HG03280 (cell line): Measurements from ENCODE around the gene GPRASP1.
"Not testable (repeated sequence)": the region's sequence is repeated elsewhere in the genome, so short reads cannot be mapped to it uniquely, and the experiment has no call there.

Experiments
- ATAC-seq: cut with Tn5 transposase; IDR thresholded peaks from one replicate; pipeline ENCODE4 v1.9.1; 2021; ENCODE audit warnings: mild to moderate bottlenecking, moderate library complexity; ENCODE audit not compliant: unreplicated experiment

GPRASP1 gene, protein sequence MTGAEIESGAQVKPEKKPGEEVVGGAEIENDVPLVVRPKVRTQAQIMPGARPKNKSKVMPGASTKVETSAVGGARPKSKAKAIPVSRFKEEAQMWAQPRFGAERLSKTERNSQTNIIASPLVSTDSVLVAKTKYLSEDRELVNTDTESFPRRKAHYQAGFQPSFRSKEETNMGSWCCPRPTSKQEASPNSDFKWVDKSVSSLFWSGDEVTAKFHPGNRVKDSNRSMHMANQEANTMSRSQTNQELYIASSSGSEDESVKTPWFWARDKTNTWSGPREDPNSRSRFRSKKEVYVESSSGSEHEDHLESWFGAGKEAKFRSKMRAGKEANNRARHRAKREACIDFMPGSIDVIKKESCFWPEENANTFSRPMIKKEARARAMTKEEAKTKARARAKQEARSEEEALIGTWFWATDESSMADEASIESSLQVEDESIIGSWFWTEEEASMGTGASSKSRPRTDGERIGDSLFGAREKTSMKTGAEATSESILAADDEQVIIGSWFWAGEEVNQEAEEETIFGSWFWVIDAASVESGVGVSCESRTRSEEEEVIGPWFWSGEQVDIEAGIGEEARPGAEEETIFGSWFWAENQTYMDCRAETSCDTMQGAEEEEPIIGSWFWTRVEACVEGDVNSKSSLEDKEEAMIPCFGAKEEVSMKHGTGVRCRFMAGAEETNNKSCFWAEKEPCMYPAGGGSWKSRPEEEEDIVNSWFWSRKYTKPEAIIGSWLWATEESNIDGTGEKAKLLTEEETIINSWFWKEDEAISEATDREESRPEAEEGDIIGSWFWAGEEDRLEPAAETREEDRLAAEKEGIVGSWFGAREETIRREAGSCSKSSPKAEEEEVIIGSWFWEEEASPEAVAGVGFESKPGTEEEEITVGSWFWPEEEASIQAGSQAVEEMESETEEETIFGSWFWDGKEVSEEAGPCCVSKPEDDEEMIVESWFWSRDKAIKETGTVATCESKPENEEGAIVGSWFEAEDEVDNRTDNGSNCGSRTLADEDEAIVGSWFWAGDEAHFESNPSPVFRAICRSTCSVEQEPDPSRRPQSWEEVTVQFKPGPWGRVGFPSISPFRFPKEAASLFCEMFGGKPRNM (N-terminal part only)

DNA sequence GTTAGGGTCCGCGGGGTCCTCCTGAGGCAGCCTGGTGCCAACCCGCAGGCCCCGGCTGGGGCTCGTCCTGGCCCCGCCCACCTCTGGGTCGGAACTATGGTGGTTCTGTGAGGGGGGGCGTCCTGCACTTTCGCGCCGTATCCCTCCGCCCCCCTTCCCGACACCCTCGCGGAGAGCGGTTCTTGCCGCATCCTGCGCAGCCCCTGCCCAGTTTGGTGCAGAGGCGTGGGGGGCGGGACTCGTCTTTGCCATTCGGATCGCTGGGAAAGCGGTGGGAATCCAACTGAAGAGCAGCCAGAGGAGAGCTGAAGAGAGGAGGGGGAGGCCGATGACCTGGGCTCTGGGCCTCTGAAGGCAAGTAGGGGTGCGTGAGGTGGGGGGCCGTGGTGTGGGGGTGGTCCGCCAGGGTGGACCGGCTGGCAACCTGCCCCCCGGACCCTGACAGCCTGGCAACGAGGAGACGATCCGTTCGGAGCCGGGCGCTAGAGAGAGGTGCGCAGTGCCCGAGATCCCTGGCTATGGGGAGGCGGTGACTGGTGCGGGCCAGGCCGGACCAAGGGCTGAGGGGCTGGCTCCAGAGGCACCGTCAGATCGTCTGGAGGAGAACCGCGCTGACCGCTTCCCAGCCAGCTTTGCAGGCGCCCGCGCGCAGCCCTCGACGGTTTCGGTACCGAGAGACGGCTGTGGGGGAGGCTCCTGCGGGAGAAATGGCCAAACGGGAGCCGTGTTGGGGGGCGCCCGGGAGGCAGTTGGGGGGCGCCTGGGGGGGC, at the start of gene GPRASP1:
GPRASP1 (plus strand) TSS at position 242 of the 770 bp plus-strand sequence. CDS start 2,431 bp downstream, outside the sequence.
- ATAC-seq, result no peak

DNA sequence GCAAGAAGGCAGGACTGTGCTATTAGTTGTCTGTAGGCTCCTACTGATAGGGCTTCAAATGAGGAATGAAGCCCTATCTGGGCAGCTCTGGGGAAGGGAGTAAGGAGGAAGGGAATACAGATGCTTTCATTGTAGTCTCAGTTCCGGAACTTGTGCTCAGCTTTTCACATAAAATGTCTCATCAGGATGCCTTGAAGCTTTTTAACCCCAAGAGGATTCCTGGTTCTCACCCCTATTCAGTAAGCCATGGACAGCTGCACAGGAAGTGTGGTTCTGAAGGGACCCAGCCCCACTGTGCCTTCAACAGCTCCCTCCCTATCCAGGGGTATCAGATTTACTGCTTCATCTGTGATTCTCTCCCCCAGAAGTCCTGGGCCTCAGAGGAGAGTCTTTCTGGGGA, 47.0 kb upstream of the GPRASP1 start:
- no peak for ATAC-seq

DNA sequence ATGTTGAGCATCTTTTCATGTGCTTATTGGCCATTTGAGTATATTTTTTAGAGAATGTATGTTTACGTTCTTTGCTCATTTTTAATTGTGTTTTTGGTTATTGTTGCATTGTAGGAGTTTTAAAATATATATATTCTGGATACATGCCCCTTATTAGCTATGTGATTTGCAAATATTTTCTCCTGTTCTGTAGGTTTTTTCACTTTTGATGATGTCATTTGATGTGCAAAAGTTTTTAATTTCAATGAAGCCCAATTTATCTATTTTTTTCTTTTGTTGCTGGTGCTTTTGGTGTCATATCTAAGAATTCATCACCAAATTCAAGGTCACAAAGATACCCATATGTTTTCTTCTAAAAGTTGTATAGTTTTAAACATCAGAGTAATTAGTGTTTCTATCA, 45.2 kb upstream of the GPRASP1 start:
- no peak for ATAC-seq

DNA sequence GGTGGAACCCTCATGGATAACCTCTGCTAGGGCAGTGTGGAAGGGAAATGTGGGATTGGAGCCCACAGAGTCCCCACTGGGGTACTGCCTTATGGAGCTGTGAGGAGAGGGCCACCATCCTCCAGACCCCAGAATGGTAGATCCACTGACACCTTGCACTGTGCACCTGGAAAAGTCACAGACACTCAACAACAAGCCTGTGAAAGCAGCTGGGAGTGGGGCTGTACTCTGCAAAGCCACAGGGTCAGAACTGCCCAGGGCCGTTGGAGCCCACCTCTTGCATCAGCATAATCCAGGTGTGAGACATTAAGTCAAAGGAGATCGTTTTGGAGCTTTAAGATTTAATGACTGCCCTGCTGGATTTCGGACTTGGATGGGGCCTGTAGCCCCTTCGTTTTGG, 40.4 kb upstream of the GPRASP1 start:
- ATAC-seq, result no peak

DNA sequence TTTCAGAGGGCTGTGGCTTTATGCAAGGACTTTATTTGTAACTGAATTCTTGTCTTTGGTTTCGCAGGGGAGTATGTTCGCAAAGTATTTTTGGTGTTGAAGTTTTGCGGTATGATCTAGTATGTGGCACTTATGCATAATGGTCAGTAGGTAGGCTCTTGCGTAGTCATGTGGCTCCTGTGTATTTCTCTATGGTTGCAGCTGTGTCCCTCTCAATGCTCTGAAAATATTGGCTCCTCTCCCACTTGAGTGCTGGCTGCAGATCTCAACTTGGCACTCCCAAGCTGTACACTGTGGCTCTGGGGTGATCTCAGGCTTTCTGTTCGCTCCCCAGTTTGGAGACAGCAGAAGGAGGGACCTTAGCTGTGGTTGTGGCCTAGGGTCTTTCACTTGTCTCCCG, 27.2 kb upstream of the GPRASP1 start:
- no peak for ATAC-seq

DNA sequence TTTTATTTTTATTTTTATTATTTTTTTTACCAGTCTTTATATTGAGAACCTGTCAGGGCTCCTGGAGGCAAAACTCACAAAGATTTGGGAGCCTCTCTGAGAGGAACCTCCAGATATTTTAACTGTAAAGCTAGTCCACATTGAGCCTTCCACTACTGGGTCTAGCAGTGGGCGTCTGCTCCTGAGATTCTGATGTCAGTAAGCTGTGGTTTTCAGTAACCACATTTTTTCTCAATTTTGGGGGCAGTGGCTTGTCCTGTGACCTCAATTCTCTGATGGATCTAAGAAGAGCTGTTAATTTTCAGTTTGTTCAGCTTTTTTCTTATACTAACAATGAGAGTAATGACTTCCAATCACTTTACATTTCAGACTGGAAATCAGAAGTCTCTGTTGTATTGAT, 23.6 kb upstream of the GPRASP1 start:
- ATAC-seq, result no peak

DNA sequence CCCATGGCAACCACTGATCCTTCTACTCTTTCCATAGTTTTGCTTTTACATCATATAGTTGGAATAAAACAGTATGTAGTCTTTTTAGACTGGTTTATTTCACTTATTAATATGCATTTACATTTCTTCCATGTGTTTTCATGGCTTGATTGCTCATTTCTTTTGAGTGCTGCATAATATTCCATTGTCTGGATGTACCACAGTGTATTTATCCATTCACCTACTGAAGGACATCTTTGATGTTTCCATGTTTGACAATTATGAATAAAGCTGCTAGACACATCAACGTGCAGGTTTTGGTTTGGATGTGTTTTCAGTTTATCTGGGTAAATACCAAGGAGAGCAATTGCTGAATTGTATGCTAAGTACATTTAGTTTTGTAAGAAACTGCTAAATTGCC, 13.7 kb upstream of the GPRASP1 start:
- ATAC-seq, result no peak

DNA sequence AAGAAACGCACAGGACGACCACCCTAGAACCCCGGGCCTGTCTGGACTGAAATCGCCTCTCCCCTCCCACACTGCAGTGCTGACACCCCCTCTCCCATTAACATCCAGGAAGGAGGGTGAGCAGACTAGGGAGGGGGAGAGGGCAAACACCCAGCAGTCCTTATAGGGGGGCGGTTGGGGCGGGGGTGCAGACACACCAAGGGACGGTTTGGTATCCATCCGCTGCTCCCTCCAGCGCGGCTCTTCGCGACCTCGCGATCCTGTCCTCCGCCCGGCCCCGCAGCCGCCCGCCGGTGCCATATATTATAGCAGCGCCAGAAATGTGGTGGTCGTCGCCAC, 411 bp upstream of the GPRASP1 start:
- no peak for ATAC-seq

DNA sequence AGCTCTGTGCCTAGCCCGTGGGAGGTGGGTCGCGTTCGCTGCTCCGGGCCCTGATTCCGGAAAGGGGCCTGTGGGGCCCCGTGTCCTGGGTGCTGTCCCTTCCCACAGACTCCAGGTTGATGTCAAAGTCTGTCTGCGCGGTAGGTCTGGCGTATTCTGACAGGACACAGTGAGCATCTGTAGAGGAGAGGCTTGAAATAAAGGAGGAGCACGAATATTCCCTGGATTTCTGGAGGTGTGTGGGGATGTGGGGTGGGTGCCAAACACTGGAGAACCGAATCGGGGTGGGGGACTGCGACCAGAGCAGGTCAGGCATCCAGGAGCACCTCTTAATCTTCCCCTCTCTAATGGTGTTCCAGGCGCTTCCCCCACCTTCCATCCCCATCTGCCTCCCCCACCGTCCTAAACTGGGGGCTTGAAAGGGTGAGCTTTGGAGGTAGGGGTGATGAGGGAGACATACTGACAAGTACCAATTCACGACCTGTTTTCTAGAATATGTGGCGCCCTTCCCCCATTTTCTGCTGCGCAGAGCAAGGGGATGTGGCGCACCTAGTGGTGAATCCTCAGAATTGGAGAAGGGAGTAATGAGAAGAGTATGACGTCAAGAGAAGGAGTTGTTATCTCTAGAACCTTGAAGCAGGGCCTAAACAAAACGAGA, 877 bp downstream of the GPRASP1 start:
- ATAC-seq, result no peak

DNA sequence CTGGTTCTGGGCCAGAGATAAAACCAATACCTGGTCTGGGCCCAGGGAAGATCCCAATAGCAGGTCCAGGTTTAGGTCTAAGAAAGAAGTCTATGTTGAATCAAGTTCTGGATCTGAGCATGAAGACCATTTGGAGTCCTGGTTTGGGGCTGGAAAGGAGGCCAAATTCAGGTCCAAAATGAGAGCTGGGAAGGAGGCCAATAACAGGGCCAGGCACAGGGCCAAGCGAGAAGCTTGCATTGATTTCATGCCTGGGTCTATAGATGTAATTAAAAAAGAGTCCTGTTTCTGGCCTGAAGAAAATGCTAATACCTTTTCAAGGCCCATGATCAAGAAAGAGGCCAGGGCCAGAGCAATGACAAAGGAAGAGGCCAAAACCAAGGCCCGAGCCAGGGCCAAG, 3.4 kb downstream of the GPRASP1 start:
- no peak for ATAC-seq

DNA sequence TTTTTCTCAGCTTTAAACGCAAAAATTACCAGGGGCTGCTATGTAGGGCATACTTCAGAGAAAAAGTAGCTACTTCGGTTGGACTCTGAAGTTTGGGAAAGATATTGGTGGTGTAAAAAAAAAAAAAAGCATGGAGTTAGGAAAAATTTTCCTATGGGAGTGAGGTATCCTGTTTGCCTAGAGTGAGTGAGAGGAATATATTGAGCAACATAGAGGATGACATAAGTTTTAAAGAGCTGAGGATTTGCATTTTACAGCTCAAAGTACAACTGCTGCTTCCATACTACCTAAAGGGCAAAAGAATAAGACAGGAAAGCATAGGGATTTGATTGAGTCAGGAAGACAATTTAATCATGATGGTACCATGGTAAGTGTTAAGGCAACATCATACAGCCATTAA, 7.3 kb downstream of the GPRASP1 start:
- ATAC-seq, result no peak

DNA sequence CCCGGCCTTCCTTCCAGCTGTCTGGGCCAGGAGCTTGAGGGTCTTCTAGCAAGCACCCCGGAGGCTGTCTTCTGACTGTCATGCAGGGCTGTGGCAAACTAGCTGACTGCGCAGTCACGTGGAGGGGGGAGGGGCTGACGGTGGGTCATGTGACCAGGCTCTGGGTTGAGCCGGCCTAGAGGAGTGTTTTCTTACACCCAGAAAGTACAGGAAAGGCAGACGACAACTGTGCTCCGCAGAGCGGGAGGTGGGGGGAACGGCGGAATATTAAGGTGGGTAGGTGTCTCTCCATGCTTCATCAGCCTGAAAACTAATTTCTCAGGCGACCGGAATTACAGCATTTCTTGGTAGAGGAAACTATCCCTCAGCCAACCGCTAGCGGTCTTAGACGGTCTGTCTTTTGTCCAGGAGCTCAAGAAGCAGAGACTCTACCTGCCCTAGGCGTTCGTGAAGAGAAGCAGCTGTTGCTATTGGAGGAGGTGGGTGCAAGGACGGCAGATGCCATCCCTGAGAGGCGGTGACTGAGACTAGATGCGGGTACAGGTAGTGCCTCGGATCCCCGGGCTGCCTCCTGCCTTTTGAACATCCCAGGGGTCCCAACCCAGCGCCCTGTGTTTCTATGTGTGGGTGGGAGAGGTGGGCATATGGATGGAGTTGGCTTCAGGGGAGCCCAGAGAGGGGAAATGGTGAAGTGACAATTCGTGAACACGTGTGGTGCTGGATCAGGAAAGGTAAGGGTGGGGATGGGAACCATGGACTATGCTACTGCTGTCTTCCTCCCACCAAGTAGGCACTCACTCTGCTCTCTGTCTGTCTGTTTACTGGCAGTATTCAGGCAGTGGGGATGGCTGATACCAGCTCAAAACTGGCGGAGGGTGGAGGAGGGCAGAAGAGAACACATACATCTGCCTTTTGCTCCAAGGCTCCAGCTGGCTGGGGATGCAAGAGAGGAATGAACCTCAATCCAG, 8.8 kb downstream of the GPRASP1 start:
- ATAC-seq, result peak; percentile 98

DNA sequence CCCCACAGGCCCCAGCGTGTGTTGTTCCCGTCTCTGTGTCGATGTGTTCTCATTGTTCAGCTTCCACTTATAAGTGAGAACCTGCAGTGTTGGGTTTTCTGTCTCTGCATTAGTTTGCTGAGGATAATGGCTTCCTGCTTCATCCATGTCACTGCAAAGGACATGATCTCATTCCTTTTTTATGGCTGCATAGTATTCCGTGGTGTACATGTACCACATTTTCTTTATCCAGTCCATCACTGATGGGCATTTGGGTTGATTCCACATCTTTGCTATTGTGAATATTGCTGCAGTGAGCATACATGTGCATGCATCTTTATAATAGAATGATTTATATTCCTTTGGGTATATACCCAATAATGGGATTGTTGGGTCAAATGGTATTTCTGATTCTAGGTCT, 12.5 kb downstream of the GPRASP1 start:
- not testable (repeated sequence) for ATAC-seq

DNA sequence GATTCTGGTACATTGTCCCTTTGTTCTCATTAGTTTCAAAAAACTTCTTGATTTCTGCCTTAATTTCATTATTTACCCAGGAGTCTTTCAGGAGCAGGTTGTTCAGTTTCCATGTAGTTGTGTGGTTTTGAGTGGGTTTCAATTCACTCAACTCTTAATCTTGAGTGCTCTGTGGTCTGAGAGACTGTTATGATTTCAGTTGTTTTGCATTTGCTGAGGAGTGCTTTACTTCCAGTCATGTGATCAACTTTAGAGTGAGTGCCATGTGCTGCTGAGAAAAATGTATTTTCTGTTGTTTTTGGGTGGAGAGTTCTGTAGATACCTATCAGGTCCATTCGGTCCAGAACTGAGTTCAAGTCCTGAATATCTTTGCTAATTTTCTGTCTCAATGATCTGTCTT, 15.8 kb downstream of the GPRASP1 start:
- not testable (repeated sequence) for ATAC-seq

DNA sequence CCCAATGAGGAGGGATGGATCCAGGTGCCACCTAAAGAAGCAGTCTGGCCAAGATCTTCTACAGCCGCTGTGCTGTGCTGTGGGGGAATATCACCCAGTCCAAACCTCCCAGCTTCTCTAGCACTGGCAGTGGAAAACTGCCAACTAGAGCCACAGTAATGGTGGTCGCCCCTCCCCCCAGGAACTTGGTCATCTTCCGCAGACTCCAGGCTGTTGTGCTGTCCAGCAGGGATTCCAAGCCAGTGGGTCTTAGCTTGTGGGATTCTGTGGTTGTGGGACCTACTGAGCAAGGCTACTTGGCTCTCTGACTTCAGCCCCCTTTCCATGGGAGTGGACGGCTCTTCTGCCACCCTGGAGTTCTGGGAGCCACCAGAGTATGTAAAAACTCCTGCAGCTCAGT, 18.2 kb downstream of the GPRASP1 start:
- no peak for ATAC-seq

DNA sequence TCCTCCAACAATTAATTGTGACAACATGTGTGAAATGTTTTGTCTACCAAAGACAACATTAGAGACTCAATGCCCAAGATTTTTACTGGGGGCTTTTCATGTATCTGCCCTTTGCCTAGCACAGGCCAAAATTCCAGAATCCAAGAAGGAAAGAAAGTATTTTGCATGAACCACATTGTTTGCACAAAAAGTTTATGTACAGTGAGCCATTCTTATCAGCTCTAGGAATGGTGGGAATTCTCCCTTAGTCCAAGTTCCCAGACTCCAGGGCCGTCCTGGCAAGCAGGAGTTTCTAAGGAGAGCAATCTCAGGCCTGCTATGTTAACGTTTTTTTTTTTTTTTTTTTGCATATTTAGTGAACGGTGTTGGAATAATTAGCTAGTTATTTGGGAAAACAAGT, 21.6 kb downstream of the GPRASP1 start:
- ATAC-seq, result no peak

DNA sequence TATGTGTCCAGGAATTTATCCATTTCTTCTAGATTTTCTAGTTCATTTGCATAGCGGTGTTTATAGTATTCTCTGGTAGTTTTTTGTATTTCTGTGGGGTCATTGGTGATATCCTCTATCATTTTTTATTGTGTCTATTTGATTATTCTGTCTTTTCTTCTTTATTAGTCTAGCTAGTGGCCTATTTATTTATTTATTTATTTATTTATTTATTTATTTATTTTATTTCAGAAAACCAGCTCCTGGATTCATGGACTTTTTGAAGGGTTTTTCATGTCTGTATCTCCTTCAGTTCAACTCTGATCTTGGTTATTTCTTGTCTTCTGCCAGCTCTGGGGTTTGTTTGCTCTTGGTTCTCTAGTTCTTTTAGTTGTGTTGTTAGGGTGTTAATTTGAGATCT, 26.2 kb downstream of the GPRASP1 start:
- not testable (repeated sequence) for ATAC-seq

DNA sequence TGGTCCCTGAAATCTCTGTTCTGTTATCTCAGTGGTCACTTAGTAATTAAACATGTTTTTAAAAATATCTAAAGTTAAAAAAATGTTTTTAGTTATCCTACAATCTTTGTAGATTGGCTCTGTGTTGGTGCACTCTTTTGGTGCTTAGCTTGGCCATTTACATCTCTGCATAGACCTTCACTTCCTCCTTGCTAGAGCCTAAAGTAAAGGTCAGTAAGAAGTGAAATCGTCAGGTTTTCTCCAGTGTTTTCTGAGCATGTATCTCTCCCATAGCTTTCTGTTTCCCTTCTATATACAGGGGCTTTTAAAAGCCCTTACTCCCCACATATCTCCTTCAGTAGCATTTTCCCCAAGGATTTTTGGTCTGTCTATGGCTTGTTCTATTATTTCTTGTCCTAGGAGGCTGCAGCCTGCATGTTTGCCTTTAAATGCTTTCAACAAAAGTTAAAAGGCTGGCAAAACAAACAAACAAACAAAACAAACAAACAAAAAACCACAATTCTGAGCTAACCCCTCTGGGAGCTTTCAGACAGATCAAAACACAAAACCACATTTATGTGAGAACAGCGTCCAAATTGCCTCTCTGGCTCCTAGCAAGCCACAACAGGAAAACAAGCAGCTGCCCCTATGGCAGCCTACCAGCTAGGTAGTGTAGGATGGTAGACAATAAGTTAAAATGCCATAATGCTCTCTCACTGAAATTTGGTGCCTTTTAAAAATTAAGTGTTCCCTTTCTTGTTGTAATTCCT, 33.7 kb downstream of the GPRASP1 start:
- no peak for ATAC-seq

DNA sequence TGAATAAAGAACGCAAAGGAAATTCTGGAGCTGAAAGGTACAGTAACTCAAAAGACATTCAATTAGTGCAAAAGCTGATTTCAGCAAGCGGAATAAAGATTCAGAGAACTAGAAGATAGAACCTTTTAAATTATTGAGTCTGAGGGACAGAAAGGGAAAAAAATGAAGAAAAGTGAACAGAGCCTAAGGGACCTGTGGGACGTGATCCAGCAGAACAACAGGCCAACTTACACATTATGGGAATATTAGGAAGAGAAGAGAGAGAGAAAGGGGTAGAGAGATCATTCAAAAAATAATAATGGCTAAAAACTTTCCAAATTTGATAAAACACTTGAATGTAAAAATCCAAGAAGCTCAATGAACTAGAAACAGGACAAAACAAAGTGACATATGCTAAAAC, 43.5 kb downstream of the GPRASP1 start:
- ATAC-seq, result no peak
